Mesothelial cell of epicardium (in vitro differentiated cells): Measurements from ENCODE around the gene DHRSX. TPM values are rescaled to one million over a fixed set of nuclear protein-coding genes. Genes with fewer than 3 reads are reported as not detected.
"Not testable (repeated sequence)": the region's sequence is repeated elsewhere in the genome, so short reads cannot be mapped to it uniquely, and the experiment has no call there.

ENCODE experiments used
- DNase-seq, 2 experiments: peaks; one replicate each; pipeline ENCODE4 v3.0.0; 2021; ENCODE audit warnings: low spot score in 2 of 2; ENCODE audit not compliant: unreplicated experiment in 2 of 2
- H3K27ac Mint-ChIP-seq: 2 replicates; pipeline ENCODE4 v1.8.0; 2021; ENCODE audit warnings: mixed read lengths
- H3K27me3 Mint-ChIP-seq: 2 replicates; pipeline ENCODE4 v1.8.0; 2021; ENCODE audit warnings: low read depth, mixed read lengths
- H3K36me3 Mint-ChIP-seq: 2 replicates; pipeline ENCODE4 v1.8.0; 2021; ENCODE audit warnings: mixed read lengths
- H3K4me1 Mint-ChIP-seq: 2 replicates; pipeline ENCODE4 v1.8.0; 2021; ENCODE audit warnings: mixed read lengths
- H3K4me3 Mint-ChIP-seq: 2 replicates; pipeline ENCODE4 v1.8.0; 2021; ENCODE audit warnings: mild to moderate bottlenecking, moderate library complexity, mixed read lengths
- H3K9me3 Mint-ChIP-seq: 2 replicates; pipeline ENCODE4 v1.8.0; 2021; ENCODE audit warnings: mixed read lengths
- CTCF ChIP-seq: fragments of 200-600 bp; sonication (generic); IDR thresholded peaks from one replicate; pipeline ENCODE4 v1.5.0; 2021; ENCODE audit warnings: antibody characterized with exemption; ENCODE audit not compliant: unreplicated experiment
- total RNA-seq: library from RNA; stranded (reverse); gene quantifications from 3 replicates; pipeline ENCODE4 v1.2.1, GENCODE V29; 2021

DHRSX gene
- total RNA-seq, 1 donor from 2014 or later, result 43.5 TPM

- H3K27me3 Mint-ChIP-seq, result no peaks in the 10 kb centered on the region
- peaks cover 10% of the 10 kb centered on the region for H3K9me3 Mint-ChIP-seq
- no peak for DNase-seq
- no peak for TF ChIP-seq CTCF
- no peak overlapping the region for H3K27ac Mint-ChIP-seq
- H3K4me3 Mint-ChIP-seq, result no peak overlapping the region
- H3K36me3 Mint-ChIP-seq, result peaks cover 13% of the 10 kb centered on the region
- no peaks in the 10 kb centered on the region for H3K4me1 Mint-ChIP-seq
Observed at GRCh38 chrX:2457289-2458133, 43.3 kb downstream of the DHRSX start.

GRCh38 chrX:2456091-2456490 lies 44.7 kb downstream of the DHRSX start:
- H3K9me3 Mint-ChIP-seq, result peaks cover 11% of the 10 kb centered on the region
- not testable (repeated sequence) for H3K4me1 Mint-ChIP-seq, H3K4me3 Mint-ChIP-seq, DNase-seq, H3K27ac Mint-ChIP-seq, H3K27me3 Mint-ChIP-seq
- peaks cover 16% of the 10 kb centered on the region for H3K36me3 Mint-ChIP-seq

GRCh38 chrX:2454620-2455019 lies 46.2 kb downstream of the DHRSX start:
- Mint-ChIP-seq H3K36me3 (peaks cover 16% of the 10 kb centered on the region), H3K9me3 (peaks cover 11% of the 10 kb centered on the region), H3K4me1 (peaks cover 17% of the 10 kb centered on the region)
- H3K4me3 Mint-ChIP-seq, H3K27ac Mint-ChIP-seq, H3K27me3 Mint-ChIP-seq, DNase-seq: not testable (repeated sequence)

- TF ChIP-seq CTCF, result no peak
- peaks cover 7% of the 10 kb centered on the region for H3K9me3 Mint-ChIP-seq
- no peak for DNase-seq
- peaks cover 12% of the 10 kb centered on the region for H3K36me3 Mint-ChIP-seq
- no peak overlapping the region for H3K27ac Mint-ChIP-seq
- H3K4me1 Mint-ChIP-seq, result peaks cover 17% of the 10 kb centered on the region
- H3K4me3 Mint-ChIP-seq, result no peak overlapping the region
- H3K27me3 Mint-ChIP-seq, result no peaks in the 10 kb centered on the region
Observed at GRCh38 chrX:2452799-2453198, 48.0 kb downstream of the DHRSX start.

- Mint-ChIP-seq H3K27me3 (no peaks in the 10 kb centered on the region), H3K4me3 (no peak overlapping the region), H3K4me1 (peaks cover 17% of the 10 kb centered on the region), H3K27ac (no peak overlapping the region), H3K36me3 (peaks cover 17% of the 10 kb centered on the region), H3K9me3 (peaks cover 10% of the 10 kb centered on the region)
- TF ChIP-seq CTCF, result no peak
- no peak for DNase-seq
Observed at GRCh38 chrX:2452317-2452784, 48.4 kb downstream of the DHRSX start.

GRCh38 chrX:2451501-2452316 lies 49.1 kb downstream of the DHRSX start:
- DNase-seq, result no peak
- TF ChIP-seq CTCF, result no peak
- no peak overlapping the region for H3K4me3 Mint-ChIP-seq
- H3K27ac Mint-ChIP-seq, result peak overlapping the region; percentile 94
- H3K9me3 Mint-ChIP-seq, result peaks cover 16% of the 10 kb centered on the region
- peaks cover 23% of the 10 kb centered on the region for H3K36me3 Mint-ChIP-seq
- H3K4me1 Mint-ChIP-seq, result peaks cover 17% of the 10 kb centered on the region
- no peaks in the 10 kb centered on the region for H3K27me3 Mint-ChIP-seq
